ENCODE measurements around the gene DNLZ. TPM values are rescaled to one million over a fixed set of nuclear protein-coding genes. Genes with fewer than 3 reads are reported as not detected.
A peak's percentile ranks its signal among the peaks of the same experiment; 100 is the strongest.

DNLZ gene
- total RNA-seq, 1 donor from 2014 or later, result 31.5 TPM

- Mint-ChIP-seq H3K27ac (no peak overlapping the region), H3K36me3 (ENCODE audit: low read depth) (peaks cover 54% of the 10 kb centered on the region), H3K4me3 (no peak overlapping the region), H3K4me1 (no peaks in the 10 kb centered on the region), H3K27me3 (no peaks in the 10 kb centered on the region), H3K9me3 (no peaks in the 10 kb centered on the region)
- intact Hi-C loops (cut with micrococcal nuclease), result no loop called here
- DNase-seq, result no peak
These were observed 28.4 kb upstream of the DNLZ start for GRCh38 chr9:136391737-136392537.

GRCh38 chr9:136389396-136389795 is 25.9 kb upstream of the DNLZ start:
- peaks cover 16% of the 10 kb centered on the region for H3K4me1 Mint-ChIP-seq
- no peak overlapping the region for H3K27ac Mint-ChIP-seq
- no peaks in the 10 kb centered on the region for H3K9me3 Mint-ChIP-seq
- H3K36me3 Mint-ChIP-seq (ENCODE audit: low read depth), result peaks cover 63% of the 10 kb centered on the region
- H3K4me3 Mint-ChIP-seq, result no peak overlapping the region
- H3K27me3 Mint-ChIP-seq, result no peaks in the 10 kb centered on the region
- no peak for DNase-seq
- intact Hi-C loops (cut with micrococcal nuclease), result no loop called here

- no peaks in the 10 kb centered on the region for H3K9me3 Mint-ChIP-seq
- no peak overlapping the region for H3K27ac Mint-ChIP-seq
- H3K36me3 Mint-ChIP-seq (ENCODE audit: low read depth), result peaks cover 73% of the 10 kb centered on the region
- peaks cover 16% of the 10 kb centered on the region for H3K4me1 Mint-ChIP-seq
- H3K4me3 Mint-ChIP-seq, result no peak overlapping the region
- intact Hi-C loops (cut with micrococcal nuclease), result no loop called here
- DNase-seq, result no peak
- no peaks in the 10 kb centered on the region for H3K27me3 Mint-ChIP-seq
These were observed 23.7 kb upstream of the DNLZ start for GRCh38 chr9:136387217-136387616.

DNA sequence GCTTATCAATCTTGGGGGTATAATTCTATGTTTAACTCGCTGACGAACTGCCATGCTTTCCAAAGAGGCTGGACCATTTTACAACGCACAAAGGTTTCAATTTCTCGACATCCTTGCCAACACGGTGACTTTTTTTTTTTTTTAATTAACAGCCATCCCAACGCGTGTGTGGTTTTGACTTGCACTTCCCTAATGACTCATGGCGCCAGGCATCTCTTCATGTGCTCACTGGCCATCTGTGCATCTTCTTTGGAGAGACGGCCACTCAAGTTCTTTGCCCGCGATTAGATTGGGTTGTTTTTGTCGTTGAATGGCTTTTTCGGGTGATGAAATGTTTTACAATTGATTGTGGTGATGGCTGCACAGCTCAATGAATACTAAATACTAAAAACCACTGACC is 22.5 kb upstream of the DNLZ start:
- no peaks in the 10 kb centered on the region for H3K27me3 Mint-ChIP-seq

GRCh38 chr9:136385015-136385414 is 21.5 kb upstream of the DNLZ start:
- peaks cover 64% of the 10 kb centered on the region for H3K36me3 Mint-ChIP-seq (ENCODE audit: low read depth)
- peak overlapping the region; percentile 65 for H3K27ac Mint-ChIP-seq
- peaks cover 16% of the 10 kb centered on the region for H3K4me1 Mint-ChIP-seq
- H3K9me3 Mint-ChIP-seq, result no peaks in the 10 kb centered on the region
- H3K27me3 Mint-ChIP-seq, result no peaks in the 10 kb centered on the region
- intact Hi-C loops (cut with micrococcal nuclease), result loop anchor here (2.0 kb wide), 1 partner anchor 18 kb away; no protein-coding TSS in a partner anchor
- peak overlapping the region; percentile 68 for H3K4me3 Mint-ChIP-seq
- peak; percentile 86 for DNase-seq

More for the DNA sequence above, 22.5 kb upstream of the DNLZ start:
- intact Hi-C loops (cut with micrococcal nuclease), result no loop called here
- Mint-ChIP-seq H3K36me3 (ENCODE audit: low read depth) (peaks cover 66% of the 10 kb centered on the region), H3K9me3 (no peaks in the 10 kb centered on the region), H3K4me1 (peaks cover 16% of the 10 kb centered on the region), H3K4me3 (no peak overlapping the region), H3K27ac (no peak overlapping the region)
- no peak for DNase-seq

GRCh38 chr9:136383436-136383835 is 19.9 kb upstream of the DNLZ start:
- H3K27ac Mint-ChIP-seq, result no peak overlapping the region
- no peaks in the 10 kb centered on the region for H3K27me3 Mint-ChIP-seq
- intact Hi-C loops (cut with micrococcal nuclease), result no loop called here
- H3K4me1 Mint-ChIP-seq, result peaks cover 16% of the 10 kb centered on the region
- H3K9me3 Mint-ChIP-seq, result no peaks in the 10 kb centered on the region
- DNase-seq, result no peak
- H3K36me3 Mint-ChIP-seq (ENCODE audit: low read depth), result peaks cover 49% of the 10 kb centered on the region
- H3K4me3 Mint-ChIP-seq, result no peak overlapping the region

- intact Hi-C loops (cut with micrococcal nuclease), result no loop called here
- Mint-ChIP-seq H3K4me1 (peaks cover 16% of the 10 kb centered on the region), H3K9me3 (no peaks in the 10 kb centered on the region), H3K4me3 (no peak overlapping the region), H3K36me3 (ENCODE audit: low read depth) (peaks cover 37% of the 10 kb centered on the region), H3K27me3 (no peaks in the 10 kb centered on the region), H3K27ac (no peak overlapping the region)
- DNase-seq, result no peak
These were observed 18.5 kb upstream of the DNLZ start for GRCh38 chr9:136381966-136382513.

- intact Hi-C loops (cut with micrococcal nuclease), result no loop called here
- H3K27ac Mint-ChIP-seq, result no peak overlapping the region
- no peaks in the 10 kb centered on the region for H3K27me3 Mint-ChIP-seq
- H3K9me3 Mint-ChIP-seq, result no peaks in the 10 kb centered on the region
- no peak for DNase-seq
- peaks cover 34% of the 10 kb centered on the region for H3K36me3 Mint-ChIP-seq (ENCODE audit: low read depth)
- no peak overlapping the region for H3K4me3 Mint-ChIP-seq
- H3K4me1 Mint-ChIP-seq, result peaks cover 16% of the 10 kb centered on the region
These were observed 17.8 kb upstream of the DNLZ start for GRCh38 chr9:136381311-136381710.

- Mint-ChIP-seq H3K36me3 (ENCODE audit: low read depth) (peaks cover 24% of the 10 kb centered on the region), H3K27ac (no peak overlapping the region), H3K4me1 (peaks cover 10% of the 10 kb centered on the region), H3K4me3 (no peak overlapping the region), H3K27me3 (no peaks in the 10 kb centered on the region), H3K9me3 (no peaks in the 10 kb centered on the region)
- intact Hi-C loops (cut with micrococcal nuclease), result no loop called here
- no peak for DNase-seq
These were observed 16.8 kb upstream of the DNLZ start for GRCh38 chr9:136380381-136380780.

DNA sequence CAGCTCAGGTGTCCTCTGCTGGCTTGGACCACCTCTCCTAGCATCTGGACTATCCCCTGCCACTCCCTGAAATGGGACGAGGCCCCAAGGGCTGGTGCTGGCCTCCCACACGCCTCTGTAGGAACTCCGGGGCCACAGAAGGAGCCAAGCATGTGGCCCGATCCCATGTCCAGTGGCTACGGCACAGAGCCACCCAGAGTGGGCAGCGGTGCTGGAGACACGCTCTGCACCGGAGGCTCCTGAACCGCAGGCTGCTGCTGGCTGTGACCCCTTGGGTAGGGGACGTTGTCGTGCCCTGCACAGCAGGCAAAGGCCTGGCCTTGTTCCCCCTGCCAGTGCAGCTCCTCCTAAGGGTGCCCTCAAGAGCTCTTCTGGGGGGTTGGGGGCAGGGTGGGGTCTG is 16.3 kb upstream of the DNLZ start:
- Mint-ChIP-seq H3K4me3 (no peak overlapping the region), H3K4me1 (peaks cover 5% of the 10 kb centered on the region), H3K27me3 (no peaks in the 10 kb centered on the region), H3K27ac (no peak overlapping the region), H3K36me3 (ENCODE audit: low read depth) (peaks cover 19% of the 10 kb centered on the region), H3K9me3 (no peaks in the 10 kb centered on the region)
- intact Hi-C loops (cut with micrococcal nuclease), result no loop called here
- DNase-seq, result no peak

- Mint-ChIP-seq H3K4me3 (no peak overlapping the region), H3K36me3 (ENCODE audit: low read depth) (peaks cover 14% of the 10 kb centered on the region), H3K4me1 (no peaks in the 10 kb centered on the region), H3K27ac (no peak overlapping the region), H3K9me3 (no peaks in the 10 kb centered on the region), H3K27me3 (no peaks in the 10 kb centered on the region)
- DNase-seq, result no peak
- intact Hi-C loops (cut with micrococcal nuclease), result no loop called here
These were observed 15.9 kb upstream of the DNLZ start for GRCh38 chr9:136379401-136379800.

DNA sequence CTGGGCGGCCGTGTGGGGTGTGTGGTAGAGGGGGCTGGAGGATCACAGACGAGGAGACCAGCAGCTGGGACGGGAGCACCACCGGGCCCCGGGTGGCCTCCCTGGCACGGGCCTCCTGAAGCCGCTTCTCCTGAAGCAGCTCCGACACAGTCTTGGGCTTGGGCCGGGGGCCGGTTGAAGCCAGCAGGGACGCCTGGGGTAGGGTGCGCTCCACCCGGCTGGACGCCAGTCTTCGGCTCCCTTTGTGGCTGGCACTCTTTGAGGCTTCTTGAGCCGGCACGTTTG is 15.4 kb upstream of the DNLZ start:
- no peak overlapping the region for H3K4me3 Mint-ChIP-seq
- DNase-seq, result no peak
- no peaks in the 10 kb centered on the region for H3K9me3 Mint-ChIP-seq
- peaks cover 10% of the 10 kb centered on the region for H3K36me3 Mint-ChIP-seq (ENCODE audit: low read depth)
- intact Hi-C loops (cut with micrococcal nuclease), result no loop called here
- no peaks in the 10 kb centered on the region for H3K4me1 Mint-ChIP-seq
- H3K27me3 Mint-ChIP-seq, result no peaks in the 10 kb centered on the region
- H3K27ac Mint-ChIP-seq, result no peak overlapping the region

DNA sequence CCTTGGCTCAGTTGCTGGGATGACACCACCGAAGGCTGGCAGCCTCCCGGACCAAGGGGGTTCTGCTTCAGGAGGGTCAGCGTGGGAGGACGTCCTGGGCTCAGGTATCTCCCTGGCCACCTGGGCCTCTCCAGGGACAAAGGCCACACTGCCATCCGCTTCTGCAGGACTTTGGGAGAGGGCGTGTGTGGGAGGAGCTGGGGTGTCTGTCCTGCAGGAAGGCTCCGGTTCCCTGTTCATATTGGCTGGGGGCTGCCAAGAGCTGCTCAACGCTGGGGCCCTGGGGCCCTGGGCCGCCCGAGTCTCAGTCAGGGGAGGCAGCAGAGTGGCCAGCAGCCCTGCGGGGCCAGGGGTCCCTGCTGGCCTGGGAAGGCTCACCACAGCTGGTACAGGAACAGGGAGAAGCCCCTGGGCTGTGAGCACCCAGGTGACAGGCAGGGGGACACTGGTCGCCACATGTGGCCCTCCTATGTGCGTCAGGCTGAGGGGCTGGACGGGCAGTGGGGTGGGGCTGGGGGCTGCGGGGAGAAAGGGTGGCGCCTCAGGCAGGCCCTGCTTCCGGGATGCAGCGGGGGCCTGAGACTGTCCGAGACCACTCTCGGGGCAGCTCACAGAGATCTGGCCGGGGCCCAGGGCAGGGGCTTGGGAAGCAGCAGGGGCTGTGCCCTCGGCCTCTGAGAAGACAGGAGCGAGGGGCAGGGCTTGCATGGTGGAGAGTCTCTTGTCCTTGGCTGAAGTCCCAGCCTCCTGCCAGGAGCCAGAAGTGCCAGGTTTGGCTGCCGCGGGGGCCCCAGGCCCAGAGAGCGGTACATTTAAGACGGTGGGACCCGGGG is 14.8 kb upstream of the DNLZ start:
- H3K4me3 Mint-ChIP-seq, result no peak overlapping the region
- no peaks in the 10 kb centered on the region for H3K27me3 Mint-ChIP-seq
- DNase-seq, result no peak
- no peaks in the 10 kb centered on the region for H3K4me1 Mint-ChIP-seq
- no peaks in the 10 kb centered on the region for H3K9me3 Mint-ChIP-seq
- H3K36me3 Mint-ChIP-seq (ENCODE audit: low read depth), result peaks cover 7% of the 10 kb centered on the region
- intact Hi-C loops (cut with micrococcal nuclease), result no loop called here
- H3K27ac Mint-ChIP-seq, result no peak overlapping the region
